PFSK-1 (cell line): ENCODE measurements around the gene GRM1.

Experiments
- REST ChIP-seq, 2 experiments: IDR thresholded peaks; 2 replicates each; pipeline versions ENCODE4 v1.6.1 to v1.8.0; 2011 to 2012; ENCODE audit warnings: low read depth in 2 of 2, low read length in 2 of 2, control low read depth in 1 of 2, inconsistent platforms in 1 of 2, mild to moderate bottlenecking in 1 of 2, moderate library complexity in 1 of 2; ENCODE audit not compliant: insufficient read depth in 1 of 2
- TAF1 ChIP-seq: IDR thresholded peaks from 2 replicates; pipeline ENCODE4 v1.6.1; 2012; ENCODE audit warnings: low read length, control low read depth, borderline replicate concordance; ENCODE audit not compliant: insufficient read depth

GRCh38 chr6:146110990-146111389 lies 82.1 kb downstream of the GRM1 start:
- TF ChIP-seq REST (IDR thresholded peaks at IDR 0.05; ENCODE audit: insufficient read depth in 1 of 2, low read depth in 2 of 2, low read length in 2 of 2) (no peak), TAF1 (no peak)
